Transverse colon (tissue), 4 donors: ENCODE measurements around the gene PHF21A.

Experiments used
- EP300 ChIP-seq: sonication (generic); formaldehyde crosslinking; IDR thresholded peaks from one replicate; pipeline ENCODE4 v1.6.1; 2017; ENCODE audit warnings: antibody characterized with exemption, low read depth
- POLR2A ChIP-seq: fragments of 450-650 bp; IDR thresholded peaks from one replicate; pipeline ENCODE4 v1.6.1; 2016; ENCODE audit warnings: antibody characterized with exemption, mild to moderate bottlenecking, moderate library complexity
- POLR2AphosphoS5 ChIP-seq, 3 donors: sonication (generic); formaldehyde crosslinking; IDR thresholded peaks; one replicate each; pipeline ENCODE4 v1.6.1; 2016; ENCODE audit warnings: antibody characterized with exemption in 3 of 3
- TF ChIP-seq, protein P1 (sequence below), 5 experiments: fragments of 200-600 bp in 3 of 5; fragments of 450-650 bp in 2 of 5; sonication (generic) in 3 of 5; IDR thresholded peaks; 1 replicate in 2 of 5; 2 replicates in 3 of 5; pipeline ENCODE4 v1.5.1; 2016 to 2017; ENCODE audit warnings: antibody characterized with exemption in 5 of 5, inconsistent platforms in 3 of 5, mild to moderate bottlenecking in 2 of 5, moderate library complexity in 1 of 5

- TF ChIP-seq, protein P1, sequence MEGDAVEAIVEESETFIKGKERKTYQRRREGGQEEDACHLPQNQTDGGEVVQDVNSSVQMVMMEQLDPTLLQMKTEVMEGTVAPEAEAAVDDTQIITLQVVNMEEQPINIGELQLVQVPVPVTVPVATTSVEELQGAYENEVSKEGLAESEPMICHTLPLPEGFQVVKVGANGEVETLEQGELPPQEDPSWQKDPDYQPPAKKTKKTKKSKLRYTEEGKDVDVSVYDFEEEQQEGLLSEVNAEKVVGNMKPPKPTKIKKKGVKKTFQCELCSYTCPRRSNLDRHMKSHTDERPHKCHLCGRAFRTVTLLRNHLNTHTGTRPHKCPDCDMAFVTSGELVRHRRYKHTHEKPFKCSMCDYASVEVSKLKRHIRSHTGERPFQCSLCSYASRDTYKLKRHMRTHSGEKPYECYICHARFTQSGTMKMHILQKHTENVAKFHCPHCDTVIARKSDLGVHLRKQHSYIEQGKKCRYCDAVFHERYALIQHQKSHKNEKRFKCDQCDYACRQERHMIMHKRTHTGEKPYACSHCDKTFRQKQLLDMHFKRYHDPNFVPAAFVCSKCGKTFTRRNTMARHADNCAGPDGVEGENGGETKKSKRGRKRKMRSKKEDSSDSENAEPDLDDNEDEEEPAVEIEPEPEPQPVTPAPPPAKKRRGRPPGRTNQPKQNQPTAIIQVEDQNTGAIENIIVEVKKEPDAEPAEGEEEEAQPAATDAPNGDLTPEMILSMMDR (IDR thresholded peaks at IDR 0.05): no peak
- no peak for TF ChIP-seq EP300
- TF ChIP-seq POLR2A: no peak
- no peak for TF ChIP-seq POLR2AphosphoS5 (IDR thresholded peaks at IDR 0.05)
These were observed 30.9 kb downstream of the PHF21A start for GRCh38 chr11:46090375-46090774.
